ENCODE data around the gene CARD8. TPM values are rescaled to one million over a fixed set of nuclear protein-coding genes. Genes with fewer than 3 reads are reported as not detected.
A peak's percentile ranks its signal among the peaks of the same experiment; 100 is the strongest.

The CARD8 gene
- total and polyA plus RNA-seq, 5 experiments from 2014 or later, result 73.3 to 314 (median 104) TPM

GRCh38 chr19:48203794-48204628, 51.7 kb downstream of the CARD8 start:
- POLR2A ChIA-PET, result interaction anchor here (0.7 to 3.7 kb wide), 15 partner anchors 9 to 160 kb away, joined by 3 to 22 read pairs (median 4); partner anchors contain the start of genes CARD8, LIG1, SYNGR4 and TMEM143
- H3K27ac Mint-ChIP-seq, result no peak overlapping the region
- H3K4me3 Mint-ChIP-seq, result no peak overlapping the region
- peaks cover 0 to 6% (median 0%) of the 10 kb centered on the region in 3 donors for H3K36me3 Mint-ChIP-seq
- no peaks in the 10 kb centered on the region for H3K27me3 Mint-ChIP-seq
- ATAC-seq (peak; percentile 98 to 99), DNase-seq (peak; percentile 75 to 93 (median 86))
- H3K9me3 Mint-ChIP-seq, result no peaks in the 10 kb centered on the region
- peaks cover 8 to 32% (median 13%) of the 10 kb centered on the region in 4 donors for H3K4me1 Mint-ChIP-seq

GRCh38 chr19:48203222-48203793, 52.4 kb downstream of the CARD8 start:
- DNase-seq, result no peak
- H3K4me1 Mint-ChIP-seq, result peaks cover 8 to 30% (median 13%) of the 10 kb centered on the region in 4 donors
- no peaks in the 10 kb centered on the region for H3K27me3 Mint-ChIP-seq
- H3K27ac Mint-ChIP-seq, result no peak overlapping the region
- POLR2A ChIA-PET, result interaction anchor here (0.7 to 3.7 kb wide), 15 partner anchors 9 to 161 kb away, joined by 3 to 22 read pairs (median 4); partner anchors contain the start of genes CARD8, LIG1, SYNGR4 and TMEM143
- no peaks in the 10 kb centered on the region for H3K9me3 Mint-ChIP-seq
- ATAC-seq, result no peak
- H3K36me3 Mint-ChIP-seq, result peaks cover 0 to 3% (median 0%) of the 10 kb centered on the region in 3 donors
- H3K4me3 Mint-ChIP-seq, result no peak overlapping the region

GRCh38 chr19:48196933-48197665, 58.6 kb downstream of the CARD8 start:
- DNase-seq (no peak), ATAC-seq (no peak)
- Mint-ChIP-seq H3K27ac (peak overlapping the region in 3 of 10 donors; percentile 5 to 81 (median 70)), H3K9me3 (no peaks in the 10 kb centered on the region), H3K27me3 (peaks cover 0 to 4% (median 0%) of the 10 kb centered on the region in 5 donors), H3K4me1 (peaks cover 8 to 20% (median 16%) of the 10 kb centered on the region in 4 donors), H3K36me3 (peaks cover 0 to 7% (median 0%) of the 10 kb centered on the region in 3 donors), H3K4me3 (peak overlapping the region in 1 of 10 donors; percentile 8)
- POLR2A ChIA-PET, result interaction anchor here (0.5 to 1.2 kb wide), 3 partner anchors 53 to 125 kb away, joined by 3 read pairs; a partner anchor contains a TSS

- DNase-seq (no peak), ATAC-seq (no peak)
- peaks cover 0 to 4% (median 0%) of the 10 kb centered on the region in 5 donors for H3K27me3 Mint-ChIP-seq
- peaks cover 4 to 16% (median 13%) of the 10 kb centered on the region in 4 donors for H3K4me1 Mint-ChIP-seq
- POLR2A ChIA-PET, result no interaction called here
- H3K4me3 Mint-ChIP-seq, result no peak overlapping the region
- peaks cover 0 to 11% (median 0%) of the 10 kb centered on the region in 3 donors for H3K36me3 Mint-ChIP-seq
- no peaks in the 10 kb centered on the region for H3K9me3 Mint-ChIP-seq
- peak overlapping the region in 2 of 10 donors; percentile 65 to 70 for H3K27ac Mint-ChIP-seq
Measured at GRCh38 chr19:48196321-48196763, 59.4 kb downstream of the CARD8 start.

- ATAC-seq (no peak), DNase-seq (no peak)
- Mint-ChIP-seq H3K4me1 (peaks cover 5 to 17% (median 15%) of the 10 kb centered on the region in 4 donors), H3K4me3 (no peak overlapping the region), H3K36me3 (peaks cover 0 to 15% (median 0%) of the 10 kb centered on the region in 3 donors), H3K9me3 (no peaks in the 10 kb centered on the region), H3K27ac (peak overlapping the region in 1 of 10 donors; percentile 70), H3K27me3 (peaks cover 0 to 4% (median 0%) of the 10 kb centered on the region in 5 donors)
- POLR2A ChIA-PET, result interaction anchor here (0.5 to 1.3 kb wide), 2 partner anchors 8 to 437 kb away, joined by 3 to 4 read pairs; no protein-coding TSS in a partner anchor
Measured at GRCh38 chr19:48194844-48195830, 60.6 kb downstream of the CARD8 start.

GRCh38 chr19:48194041-48194843, 61.5 kb downstream of the CARD8 start:
- DNase-seq, result peak in 2 of 10 donors; percentile 28 to 36
- H3K9me3 Mint-ChIP-seq, result no peaks in the 10 kb centered on the region
- ATAC-seq, result no peak
- H3K36me3 Mint-ChIP-seq, result peaks cover 0 to 15% (median 3%) of the 10 kb centered on the region in 3 donors
- POLR2A ChIA-PET, result interaction anchor here (0.5 to 1.3 kb wide), 2 partner anchors 9 to 438 kb away, joined by 3 to 4 read pairs; no protein-coding TSS in a partner anchor
- peaks cover 5 to 17% (median 13%) of the 10 kb centered on the region in 4 donors for H3K4me1 Mint-ChIP-seq
- H3K4me3 Mint-ChIP-seq, result peak overlapping the region in 1 of 10 donors; percentile 27
- H3K27ac Mint-ChIP-seq, result peak overlapping the region in 2 of 10 donors; percentile 67 to 72
- H3K27me3 Mint-ChIP-seq, result peaks cover 0 to 4% (median 0%) of the 10 kb centered on the region in 5 donors

DNA sequence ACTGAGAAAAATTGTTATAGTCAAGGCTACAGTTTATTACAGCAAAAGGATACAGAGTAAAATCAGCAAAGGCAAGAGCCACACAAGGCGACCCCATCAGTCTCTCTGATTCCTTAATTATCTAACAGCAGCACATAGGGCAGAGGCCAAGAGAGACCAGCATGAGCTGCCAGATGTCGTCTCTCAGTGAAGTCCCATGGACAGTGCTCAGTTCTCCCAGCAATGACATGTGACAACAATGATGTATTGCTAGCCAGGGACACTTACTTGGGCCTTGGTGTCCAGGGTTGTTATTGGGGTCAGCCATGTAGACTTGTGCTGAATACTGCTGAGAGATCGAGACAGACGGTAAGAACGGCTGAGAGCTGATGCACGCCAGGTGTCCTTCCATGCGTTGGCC, 63.0 kb downstream of the CARD8 start:
- POLR2A ChIA-PET, result no interaction called here
- no peak for DNase-seq

DNA sequence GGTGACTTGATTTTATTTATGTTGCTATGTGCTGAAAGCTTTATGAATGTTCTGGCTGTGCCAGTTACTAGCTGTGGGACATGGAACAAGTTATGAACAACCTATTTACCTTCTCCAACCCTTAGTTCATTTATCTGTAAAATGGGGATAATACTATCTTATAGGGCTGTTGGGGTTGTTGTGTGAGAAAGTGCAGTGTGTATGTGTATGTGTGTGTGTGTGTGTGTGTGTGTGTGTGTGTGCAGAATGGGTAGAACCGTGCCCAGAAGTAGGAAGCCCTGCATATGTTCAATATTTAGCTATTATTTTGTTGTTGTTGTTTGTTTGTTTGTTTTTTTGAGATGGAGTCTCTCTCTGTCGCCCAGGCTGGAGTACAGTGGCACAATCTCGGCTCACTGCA, 64.8 kb downstream of the CARD8 start:
- Mint-ChIP-seq H3K4me1 (peaks cover 2 to 11% (median 11%) of the 10 kb centered on the region in 4 donors), H3K27ac (no peak overlapping the region), H3K36me3 (peaks cover 0 to 19% (median 7%) of the 10 kb centered on the region in 3 donors), H3K4me3 (no peak overlapping the region), H3K27me3 (peaks cover 0 to 1% (median 0%) of the 10 kb centered on the region in 5 donors), H3K9me3 (no peaks in the 10 kb centered on the region)
- POLR2A ChIA-PET, result interaction anchor here (0.7 to 1.5 kb wide), 3 partner anchors 13 to 1419 kb away, joined by 3 to 7 read pairs (median 4); partner anchors contain the start of gene ZSWIM9
- no peak for ATAC-seq
- DNase-seq, result no peak

More for the DNA sequence above, 63.0 kb downstream of the CARD8 start:
- Mint-ChIP-seq H3K4me3 (no peak overlapping the region), H3K36me3 (peaks cover 0 to 19% (median 7%) of the 10 kb centered on the region in 3 donors), H3K9me3 (no peaks in the 10 kb centered on the region), H3K27me3 (peaks cover 0 to 4% (median 0%) of the 10 kb centered on the region in 5 donors), H3K27ac (peak overlapping the region in 1 of 10 donors; percentile 81), H3K4me1 (peaks cover 5 to 17% (median 13%) of the 10 kb centered on the region in 4 donors)
- ATAC-seq, result no peak

GRCh38 chr19:48190288-48190884, 65.3 kb downstream of the CARD8 start:
- Mint-ChIP-seq H3K4me3 (no peak overlapping the region), H3K4me1 (peaks cover 2 to 11% (median 10%) of the 10 kb centered on the region in 4 donors), H3K27me3 (peaks cover 0 to 1% (median 0%) of the 10 kb centered on the region in 5 donors), H3K36me3 (peaks cover 0 to 19% (median 7%) of the 10 kb centered on the region in 3 donors), H3K27ac (peak overlapping the region in 2 of 10 donors; percentile 34 to 47), H3K9me3 (no peaks in the 10 kb centered on the region)
- POLR2A ChIA-PET, result interaction anchor here (0.7 to 1.5 kb wide), 4 partner anchors 11 to 1420 kb away, joined by 3 to 7 read pairs (median 4); partner anchors contain the start of gene ZSWIM9
- ATAC-seq, result peak; percentile 84 to 88
- DNase-seq, result peak in 7 of 10 donors; percentile 39 to 85 (median 49)

GRCh38 chr19:48186541-48186991, 69.1 kb downstream of the CARD8 start:
- H3K36me3 Mint-ChIP-seq, result peaks cover 3 to 15% (median 12%) of the 10 kb centered on the region in 3 donors
- no peak overlapping the region for H3K4me3 Mint-ChIP-seq
- no peak overlapping the region for H3K27ac Mint-ChIP-seq
- POLR2A ChIA-PET, result interaction anchor here (0.7 kb wide), 1 partner anchor 87 kb away, joined by 3 read pairs; no protein-coding TSS in a partner anchor
- peaks cover 0 to 7% (median 4%) of the 10 kb centered on the region in 4 donors for H3K4me1 Mint-ChIP-seq
- no peaks in the 10 kb centered on the region for H3K27me3 Mint-ChIP-seq
- no peak for ATAC-seq
- DNase-seq, result no peak
- peaks cover 0 to 3% (median 2%) of the 10 kb centered on the region in 9 donors for H3K9me3 Mint-ChIP-seq
